ENCODE results near the gene KLHL2.

DNA sequence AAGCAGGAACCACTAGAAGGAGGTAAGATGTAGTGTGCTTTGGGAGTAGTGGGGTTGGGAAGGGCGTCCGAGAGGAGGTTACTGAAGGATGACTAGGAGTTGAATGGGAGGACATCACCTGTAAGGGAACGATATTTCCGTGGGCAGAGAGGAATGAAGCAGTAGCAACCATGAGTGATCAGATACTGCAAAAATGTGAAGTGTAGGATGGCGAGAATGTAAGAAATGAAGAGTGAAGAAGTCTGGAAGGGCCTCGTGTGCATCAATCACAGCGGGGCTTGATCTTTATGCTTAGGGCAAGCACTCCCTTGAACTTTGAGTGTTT lies 120.7 kb downstream of the KLHL2 start:
- TF ChIP-seq POLR2AphosphoS5 (IDR thresholded peaks at IDR 0.05) (no peak), POLR2A (IDR thresholded peaks at IDR 0.05) (no peak), EP300 (IDR thresholded peaks at IDR 0.05) (no peak)
- TF ChIP-seq, protein P1, sequence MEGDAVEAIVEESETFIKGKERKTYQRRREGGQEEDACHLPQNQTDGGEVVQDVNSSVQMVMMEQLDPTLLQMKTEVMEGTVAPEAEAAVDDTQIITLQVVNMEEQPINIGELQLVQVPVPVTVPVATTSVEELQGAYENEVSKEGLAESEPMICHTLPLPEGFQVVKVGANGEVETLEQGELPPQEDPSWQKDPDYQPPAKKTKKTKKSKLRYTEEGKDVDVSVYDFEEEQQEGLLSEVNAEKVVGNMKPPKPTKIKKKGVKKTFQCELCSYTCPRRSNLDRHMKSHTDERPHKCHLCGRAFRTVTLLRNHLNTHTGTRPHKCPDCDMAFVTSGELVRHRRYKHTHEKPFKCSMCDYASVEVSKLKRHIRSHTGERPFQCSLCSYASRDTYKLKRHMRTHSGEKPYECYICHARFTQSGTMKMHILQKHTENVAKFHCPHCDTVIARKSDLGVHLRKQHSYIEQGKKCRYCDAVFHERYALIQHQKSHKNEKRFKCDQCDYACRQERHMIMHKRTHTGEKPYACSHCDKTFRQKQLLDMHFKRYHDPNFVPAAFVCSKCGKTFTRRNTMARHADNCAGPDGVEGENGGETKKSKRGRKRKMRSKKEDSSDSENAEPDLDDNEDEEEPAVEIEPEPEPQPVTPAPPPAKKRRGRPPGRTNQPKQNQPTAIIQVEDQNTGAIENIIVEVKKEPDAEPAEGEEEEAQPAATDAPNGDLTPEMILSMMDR (IDR thresholded peaks at IDR 0.05): no peak
